HG02970 (cell line): ENCODE results near the gene RNF223.
"Not testable (repeated sequence)": the region's sequence is repeated elsewhere in the genome, so short reads cannot be mapped to it uniquely, and the experiment has no call there.

ENCODE experiments used
- ATAC-seq: cut with Tn5 transposase; IDR thresholded peaks from one replicate; pipeline ENCODE4 v1.9.1; 2021; ENCODE audit warnings: mild to moderate bottlenecking, moderate library complexity, moderate number of reproducible peaks; ENCODE audit not compliant: unreplicated experiment, low FRiP score

The RNF223 gene

GRCh38 chr1:1033009-1033587, 41.0 kb downstream of the RNF223 start:
- ATAC-seq = peak; percentile 94

GRCh38 chr1:1032424-1032823, 41.7 kb downstream of the RNF223 start:
- no peak for ATAC-seq

- no peak for ATAC-seq
Measured at GRCh38 chr1:1031659-1032235, 42.4 kb downstream of the RNF223 start.

GRCh38 chr1:1030867-1031658, 43.0 kb downstream of the RNF223 start:
- ATAC-seq = not testable (repeated sequence)

- ATAC-seq = no peak
Measured at GRCh38 chr1:1027791-1028190, 46.3 kb downstream of the RNF223 start.

- no peak for ATAC-seq
Measured at GRCh38 chr1:1026599-1027413, 47.3 kb downstream of the RNF223 start.

- ATAC-seq = no peak
Measured at GRCh38 chr1:1025730-1026129, 48.4 kb downstream of the RNF223 start.

- no peak for ATAC-seq
Measured at GRCh38 chr1:1024771-1025699, 49.1 kb downstream of the RNF223 start.

GRCh38 chr1:1024149-1024770, 49.8 kb downstream of the RNF223 start:
- no peak for ATAC-seq

- no peak for ATAC-seq
Measured at GRCh38 chr1:1023700-1024099, 50.4 kb downstream of the RNF223 start.

- no peak for ATAC-seq
Measured at GRCh38 chr1:1022302-1023009, 51.6 kb downstream of the RNF223 start.

GRCh38 chr1:1021920-1022259, 52.2 kb downstream of the RNF223 start:
- ATAC-seq = no peak

- ATAC-seq = no peak
Measured at GRCh38 chr1:1021010-1021919, 52.8 kb downstream of the RNF223 start.
